Upper lobe of left lung (tissue), 4 donors: Measurements from ENCODE around the gene ADAMTS3.

Experiments used
- EP300 ChIP-seq, 4 donors: sonication (generic); formaldehyde crosslinking; IDR thresholded peaks; one replicate each; pipeline ENCODE4 v1.5.1; 2017; ENCODE audit warnings: antibody characterized with exemption in 4 of 4, control low read depth in 2 of 4
- POLR2A ChIP-seq, 4 donors: fragments of 450-650 bp; IDR thresholded peaks; one replicate each; pipeline ENCODE4 v1.5.1; 2016 to 2017; ENCODE audit warnings: antibody characterized with exemption in 4 of 4, mild to moderate bottlenecking in 2 of 4
- POLR2AphosphoS5 ChIP-seq, 2 donors: sonication (generic); formaldehyde crosslinking; IDR thresholded peaks; one replicate each; pipeline ENCODE4 v1.5.1; 2017; ENCODE audit warnings: antibody characterized with exemption in 2 of 2
- TF ChIP-seq, protein P1 (sequence below), 6 experiments: fragments of 450-650 bp in 4 of 6; fragments of 200-600 bp in 2 of 6; sonication (generic) in 2 of 6; IDR thresholded peaks; one replicate each; pipeline ENCODE4 v1.5.1; 2016 to 2019; ENCODE audit warnings: antibody characterized with exemption in 6 of 6

DNA sequence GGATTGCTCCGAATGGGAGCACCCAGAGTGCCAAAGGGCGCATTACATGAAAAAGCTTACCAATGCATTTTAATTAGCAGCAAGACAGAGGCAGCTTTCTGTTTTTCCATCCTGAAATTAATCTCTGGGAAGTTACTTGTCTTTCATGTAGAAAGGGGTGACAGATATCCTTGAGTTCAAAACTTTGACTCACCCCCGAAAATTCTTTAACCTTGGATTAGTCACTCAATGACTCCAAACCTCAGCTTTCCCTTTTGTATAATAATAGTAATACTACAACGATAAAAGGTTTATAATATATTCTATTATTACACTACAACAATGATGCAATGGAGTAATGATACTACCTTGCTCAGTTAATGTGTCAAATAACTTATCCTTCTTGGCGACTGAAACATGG, 126.3 kb downstream of the ADAMTS3 start:
- TF ChIP-seq, protein P1, sequence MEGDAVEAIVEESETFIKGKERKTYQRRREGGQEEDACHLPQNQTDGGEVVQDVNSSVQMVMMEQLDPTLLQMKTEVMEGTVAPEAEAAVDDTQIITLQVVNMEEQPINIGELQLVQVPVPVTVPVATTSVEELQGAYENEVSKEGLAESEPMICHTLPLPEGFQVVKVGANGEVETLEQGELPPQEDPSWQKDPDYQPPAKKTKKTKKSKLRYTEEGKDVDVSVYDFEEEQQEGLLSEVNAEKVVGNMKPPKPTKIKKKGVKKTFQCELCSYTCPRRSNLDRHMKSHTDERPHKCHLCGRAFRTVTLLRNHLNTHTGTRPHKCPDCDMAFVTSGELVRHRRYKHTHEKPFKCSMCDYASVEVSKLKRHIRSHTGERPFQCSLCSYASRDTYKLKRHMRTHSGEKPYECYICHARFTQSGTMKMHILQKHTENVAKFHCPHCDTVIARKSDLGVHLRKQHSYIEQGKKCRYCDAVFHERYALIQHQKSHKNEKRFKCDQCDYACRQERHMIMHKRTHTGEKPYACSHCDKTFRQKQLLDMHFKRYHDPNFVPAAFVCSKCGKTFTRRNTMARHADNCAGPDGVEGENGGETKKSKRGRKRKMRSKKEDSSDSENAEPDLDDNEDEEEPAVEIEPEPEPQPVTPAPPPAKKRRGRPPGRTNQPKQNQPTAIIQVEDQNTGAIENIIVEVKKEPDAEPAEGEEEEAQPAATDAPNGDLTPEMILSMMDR (IDR thresholded peaks at IDR 0.05): no peak
- TF ChIP-seq POLR2AphosphoS5 (IDR thresholded peaks at IDR 0.05): no peak
- TF ChIP-seq POLR2A (IDR thresholded peaks at IDR 0.05): no peak
- no peak for TF ChIP-seq EP300 (IDR thresholded peaks at IDR 0.05)
